HG02763 (cell line): ENCODE results near the gene TBC1D13.
A peak's percentile ranks its signal among the peaks of the same experiment; 100 is the strongest.
"Not testable (repeated sequence)": the region's sequence is repeated elsewhere in the genome, so short reads cannot be mapped to it uniquely, and the experiment has no call there.

Experiments used
- ATAC-seq: cut with Tn5 transposase; IDR thresholded peaks from one replicate; pipeline ENCODE4 v1.9.1; 2021; ENCODE audit warnings: mild to moderate bottlenecking, moderate library complexity; ENCODE audit not compliant: unreplicated experiment

The TBC1D13 gene

DNA sequence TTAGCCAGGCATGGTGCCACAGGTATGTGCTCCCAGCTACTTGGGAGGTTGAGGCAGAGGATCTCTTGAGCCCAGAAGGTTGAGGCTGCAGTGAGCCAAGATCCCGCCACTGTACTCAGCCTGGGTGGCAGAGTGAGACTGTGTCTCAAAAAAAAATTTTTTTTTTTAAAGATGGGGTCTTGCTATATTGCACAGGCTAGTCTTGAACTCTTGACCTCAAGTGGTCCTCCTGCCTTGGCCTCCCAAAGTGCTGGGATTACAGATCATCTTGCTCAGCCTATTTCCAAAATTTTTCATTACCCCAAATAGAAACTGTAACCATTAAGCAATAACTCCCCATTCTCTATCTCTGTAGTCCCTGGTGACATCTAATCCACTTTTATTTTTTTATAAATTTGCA, 4.4 kb upstream of the TBC1D13 start:
- no peak for ATAC-seq

GRCh38 chr9:128785427-128785826, 1.6 kb upstream of the TBC1D13 start:
- ATAC-seq = no peak

DNA sequence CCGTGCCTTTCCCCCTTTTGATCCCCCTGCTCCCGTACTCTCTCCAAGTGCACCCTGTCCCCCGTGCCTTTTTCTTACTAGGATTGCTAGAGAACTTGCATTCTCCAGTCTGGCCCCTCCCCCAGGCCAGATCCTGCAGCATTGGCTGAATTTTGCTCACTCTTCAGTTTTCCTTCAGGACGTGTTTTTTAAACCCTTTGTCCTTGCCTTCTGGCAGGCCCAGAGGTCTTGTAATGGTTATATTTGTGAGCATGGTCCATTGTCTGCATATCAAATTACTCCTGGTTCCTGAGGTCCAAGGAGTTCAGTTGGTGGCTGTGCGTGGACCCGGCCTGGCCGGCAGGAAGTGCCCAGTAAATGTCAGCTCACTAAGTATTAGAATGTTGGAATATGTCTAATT, 606 bp downstream of the TBC1D13 start:
- no peak for ATAC-seq

- no peak for ATAC-seq
Measured at GRCh38 chr9:128788445-128788844, 1.4 kb downstream of the TBC1D13 start.

DNA sequence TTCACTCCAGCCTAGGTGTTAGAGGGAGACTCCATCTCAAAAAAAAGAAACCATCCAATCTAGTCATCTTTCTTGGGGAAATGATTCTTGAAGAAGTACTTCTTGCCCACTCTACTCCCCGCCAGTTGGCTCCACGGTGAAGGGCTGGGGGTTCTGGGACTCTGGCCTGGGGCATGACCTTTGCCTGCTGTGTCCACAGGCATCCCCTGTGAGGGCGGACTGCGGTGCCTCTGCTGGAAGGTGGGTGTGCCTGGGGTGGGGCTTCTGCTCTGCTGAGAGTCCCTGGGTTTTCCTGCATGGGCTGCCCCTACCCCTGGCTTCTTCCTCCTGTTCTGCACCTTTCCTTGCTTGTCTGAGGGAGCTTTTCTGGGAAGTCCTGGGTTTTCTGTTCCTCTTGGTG, 3.5 kb downstream of the TBC1D13 start:
- no peak for ATAC-seq

GRCh38 chr9:128792134-128792533, 5.1 kb downstream of the TBC1D13 start:
- ATAC-seq = no peak

DNA sequence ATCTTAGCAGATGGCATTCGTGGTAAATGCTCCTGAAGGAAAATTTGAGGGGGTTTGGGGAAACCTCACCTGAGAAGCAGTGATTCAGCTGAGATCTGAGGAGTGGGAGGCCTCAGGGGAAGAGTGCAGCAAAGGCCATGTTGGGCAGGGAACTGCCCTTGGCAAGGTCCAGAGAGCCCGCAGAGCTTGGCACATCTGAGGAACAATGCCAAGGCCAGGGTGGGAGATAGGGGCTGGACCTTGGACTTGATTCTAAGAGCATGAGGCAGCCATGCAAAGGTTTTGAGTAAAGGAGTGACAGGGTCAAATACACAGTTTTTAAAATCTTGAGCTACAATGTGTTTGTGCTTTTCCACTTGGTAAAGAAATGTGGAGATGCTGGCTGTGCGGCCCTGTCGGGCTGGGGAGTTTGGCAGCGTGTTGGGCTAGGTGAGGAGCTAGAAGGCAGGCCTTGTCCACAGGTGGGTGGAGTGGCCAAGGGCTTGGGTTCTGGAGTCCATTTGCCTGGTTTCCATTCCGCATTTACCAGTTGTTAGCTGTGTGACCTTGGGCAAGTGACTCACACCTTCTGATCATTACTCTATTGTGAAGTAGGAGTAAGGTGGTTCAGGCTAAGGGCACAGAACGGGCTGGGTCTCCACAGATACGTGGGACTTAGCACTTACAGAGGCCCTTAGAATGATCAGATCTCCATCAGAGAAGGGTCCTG, 6.1 kb downstream of the TBC1D13 start:
- ATAC-seq = no peak

GRCh38 chr9:128794961-128795360, 7.9 kb downstream of the TBC1D13 start:
- not testable (repeated sequence) for ATAC-seq

DNA sequence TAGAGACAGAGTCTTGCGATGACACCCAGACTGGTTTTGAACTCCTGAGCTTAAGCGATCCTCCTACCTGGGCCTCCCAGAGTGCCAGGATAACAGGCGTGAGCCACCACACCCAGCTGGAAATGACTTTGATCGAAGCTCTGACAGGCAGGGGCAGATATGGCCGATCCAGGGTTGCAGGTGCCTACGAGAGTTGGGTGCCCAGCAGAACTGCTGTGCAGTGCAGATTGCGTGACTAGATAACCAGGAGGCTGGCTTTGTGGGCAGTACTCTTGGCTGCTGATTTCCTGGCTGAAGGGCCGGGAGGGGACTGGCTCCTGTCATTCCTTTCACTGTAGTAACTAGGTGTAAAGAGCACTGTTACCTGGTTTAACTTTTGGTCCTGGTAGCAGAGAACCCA, 11.8 kb downstream of the TBC1D13 start:
- ATAC-seq = no peak

DNA sequence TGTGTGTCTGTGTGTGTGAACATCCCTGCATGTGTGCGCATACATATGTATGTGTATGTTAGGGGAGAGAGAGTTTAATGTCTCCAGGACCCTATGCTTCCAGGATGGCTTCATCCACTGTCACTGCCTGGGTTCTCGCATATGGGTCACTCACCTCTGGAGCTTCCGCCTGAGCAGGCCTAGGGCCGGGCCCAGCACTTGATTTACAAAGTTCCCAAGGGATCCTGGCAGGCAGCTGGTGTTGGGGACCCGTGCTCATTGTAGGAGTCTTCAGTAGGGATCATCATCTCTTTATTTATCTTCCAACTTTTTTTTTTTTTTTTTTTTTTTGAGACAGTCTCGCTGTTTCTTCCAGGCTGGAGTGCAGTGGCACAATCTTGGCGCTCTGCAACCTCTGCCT, 13.0 kb downstream of the TBC1D13 start:
- ATAC-seq = no peak

- no peak for ATAC-seq
Measured at GRCh38 chr9:128802482-128802881, 15.4 kb downstream of the TBC1D13 start.

DNA sequence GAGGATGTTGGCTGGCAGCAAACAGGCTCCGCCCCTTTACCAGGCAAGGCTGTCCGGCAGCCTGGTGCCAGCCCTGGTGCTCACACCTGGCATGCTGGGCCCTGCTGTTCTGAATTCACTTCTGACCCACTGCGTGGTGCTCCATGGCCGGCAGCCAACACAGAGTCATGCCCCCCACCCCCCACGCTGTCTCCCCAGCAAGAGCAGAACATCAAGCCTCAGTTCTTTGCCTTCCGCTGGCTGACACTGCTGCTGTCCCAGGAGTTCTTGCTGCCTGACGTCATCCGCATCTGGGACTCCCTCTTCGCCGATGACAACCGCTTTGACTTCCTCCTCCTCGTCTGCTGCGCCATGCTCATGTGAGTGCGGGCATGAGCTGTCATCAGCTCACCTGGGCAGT, 18.6 kb downstream of the TBC1D13 start:
- no peak for ATAC-seq

DNA sequence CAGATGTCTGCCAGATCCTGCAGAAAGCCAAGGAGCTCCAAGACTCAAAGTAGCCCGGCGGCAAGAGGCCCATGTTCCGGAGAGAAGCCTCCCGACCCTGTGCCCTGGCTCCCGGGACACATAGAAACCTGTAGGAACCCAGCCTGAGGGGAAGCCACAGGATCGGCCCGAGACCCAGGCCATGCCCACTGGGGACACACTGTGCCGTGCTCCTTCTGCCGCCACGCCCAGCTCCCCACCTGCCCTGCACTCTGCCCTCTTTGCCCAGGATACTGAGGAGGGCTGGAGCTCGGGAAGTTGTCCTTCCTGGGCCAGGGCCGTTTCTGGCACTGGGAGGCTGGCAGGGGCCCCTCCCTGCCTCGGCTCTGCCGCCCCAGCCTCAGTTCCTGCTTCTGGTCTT, 20.8 kb downstream of the TBC1D13 start:
- ATAC-seq = no peak

DNA sequence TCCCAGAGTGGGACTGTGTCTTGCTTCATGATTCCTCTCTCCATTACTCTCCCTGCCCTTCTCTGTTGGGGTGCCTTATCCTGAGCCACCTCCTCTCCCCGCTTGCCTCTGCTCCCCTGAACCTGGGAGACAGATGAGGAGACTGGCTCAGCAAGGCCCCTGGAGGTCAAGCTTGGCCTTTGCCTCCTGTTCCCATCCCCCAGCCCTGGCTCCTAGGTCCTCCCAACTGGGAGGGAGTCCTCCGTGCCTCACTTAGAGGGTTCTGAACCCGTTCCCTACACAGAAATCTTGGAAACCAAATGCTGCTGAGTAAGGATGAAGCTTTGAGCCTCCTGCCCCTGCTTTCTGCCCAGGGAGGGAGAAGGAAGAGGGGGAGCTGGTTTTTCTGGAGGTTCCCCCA, 21.5 kb downstream of the TBC1D13 start:
- ATAC-seq = no peak

- ATAC-seq = no peak
Measured at GRCh38 chr9:128809036-128809599, 22.1 kb downstream of the TBC1D13 start.

DNA sequence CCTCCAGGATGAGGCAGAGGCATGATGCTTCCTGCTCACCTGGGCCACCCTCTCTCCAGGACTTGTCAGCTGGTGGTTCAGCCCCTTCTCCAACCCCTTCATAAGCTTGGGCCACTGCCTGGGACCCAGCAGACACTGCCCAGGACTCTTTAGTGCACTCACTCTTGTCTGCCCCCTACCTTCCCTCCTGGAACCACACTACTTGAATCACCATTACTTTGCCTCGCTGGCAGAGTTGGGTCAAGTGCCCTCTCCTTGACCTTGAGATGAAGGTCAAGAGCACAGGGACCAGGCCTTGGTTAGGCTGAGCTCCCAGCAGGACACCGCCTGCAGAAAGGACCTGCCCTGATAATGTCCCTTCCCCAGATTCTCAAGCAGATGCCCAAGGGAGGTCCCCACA, 22.8 kb downstream of the TBC1D13 start:
- ATAC-seq = no peak

DNA sequence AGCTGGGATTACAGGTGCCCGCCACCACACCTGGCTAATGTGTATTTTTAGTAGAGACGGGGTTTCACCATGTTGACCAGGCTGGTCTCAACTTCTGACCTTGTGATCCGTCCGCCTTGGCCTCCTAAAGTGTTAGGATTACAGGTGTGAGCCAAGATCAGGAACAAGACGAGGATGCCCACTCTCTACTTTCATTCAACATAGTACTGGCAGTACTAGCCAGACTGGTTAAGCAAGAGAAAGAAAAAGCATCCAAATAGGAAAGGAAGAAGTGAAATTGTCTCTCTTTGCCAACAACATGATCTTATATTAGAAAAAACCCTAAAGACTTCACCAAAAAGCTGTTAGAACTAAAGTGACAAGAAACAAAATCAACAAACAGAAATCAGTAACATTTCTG, 23.8 kb downstream of the TBC1D13 start:
- no peak for ATAC-seq

- ATAC-seq = peak; percentile 79
Measured at GRCh38 chr9:128818099-128818838, 31.2 kb downstream of the TBC1D13 start, which contains the start of gene ENDOG. TSS of gene ENDOG (plus strand) at chr9:128818500. CDS start at chr9:128818685, 185 bp downstream.

- ATAC-seq = peak; percentile 21
Measured at GRCh38 chr9:128818839-128819715, 32.0 kb downstream of the TBC1D13 start.

DNA sequence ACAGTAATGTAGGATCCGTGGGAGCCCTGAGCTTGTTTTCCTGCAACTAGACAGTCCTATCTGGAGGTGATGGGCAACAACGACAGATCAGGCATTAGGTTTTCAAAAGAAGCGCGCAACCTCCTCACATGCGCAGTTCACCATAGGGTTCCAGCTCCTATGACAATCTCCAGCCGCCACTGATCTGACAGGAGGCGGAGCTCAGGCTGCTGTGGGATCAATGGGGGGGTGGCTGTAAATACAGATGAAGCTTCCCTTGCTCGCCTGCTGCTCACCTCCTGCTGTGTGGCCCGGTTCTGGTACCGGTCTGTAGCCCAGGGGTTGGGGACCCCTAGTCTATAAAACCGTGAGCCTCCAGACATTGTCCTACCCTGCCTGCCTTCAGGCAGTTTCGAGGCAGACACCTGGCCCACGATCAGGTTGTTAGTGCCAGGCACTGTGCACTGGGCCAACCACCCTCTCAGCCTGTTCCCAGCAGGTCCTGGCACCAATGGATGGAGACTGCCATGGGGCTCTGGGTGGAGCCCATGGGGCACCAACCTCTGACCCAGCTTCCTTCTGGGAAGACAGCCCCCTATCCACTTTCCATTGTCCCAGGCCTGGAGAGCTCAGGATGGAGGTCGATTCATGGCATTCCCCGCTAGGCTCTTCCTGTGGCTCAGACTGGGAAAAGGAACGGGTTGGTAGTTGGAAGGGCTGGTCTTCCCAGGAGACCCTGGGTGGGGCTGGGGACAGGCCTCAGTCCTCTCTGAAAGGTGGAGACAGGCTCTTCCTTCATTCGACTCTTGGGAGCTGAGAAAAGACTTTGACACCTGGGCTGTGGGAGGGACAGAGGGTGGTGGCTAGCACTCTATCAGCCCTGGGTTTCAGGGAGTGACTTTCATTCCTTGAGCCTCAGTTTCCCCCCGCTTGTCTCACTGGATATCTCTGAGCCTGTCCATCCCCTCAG, 32.9 kb downstream of the TBC1D13 start:
- ATAC-seq = no peak
